Measurements from ENCODE around the gene MIAT. TPM values are rescaled to one million over a fixed set of nuclear protein-coding genes. Genes with fewer than 3 reads are reported as not detected.
"Not testable (repeated sequence)": the region's sequence is repeated elsewhere in the genome, so short reads cannot be mapped to it uniquely, and the experiment has no call there.

The MIAT gene
- polyA plus RNA-seq, 4 donors = 0.27 to 1.3 (median 0.58) TPM; not detected in 1

GRCh38 chr22:26701323-26701722 lies 43.9 kb downstream of the MIAT start:
- DNase-seq (no peak), FAIRE-seq (no peak)
- no peaks in the 10 kb centered on the region for H3K4me1 ChIP-seq (ENCODE audit: control insufficient read depth in 3 of 3, insufficient read depth in 2 of 3, low read depth in 1 of 3, low read length in 2 of 3)
- H3K36me3 ChIP-seq (ENCODE audit: control insufficient read depth in 3 of 3, insufficient read depth in 2 of 3, low read depth in 1 of 3, low read length in 3 of 3) = peaks cover 5 to 22% (median 6%) of the 10 kb centered on the region in 3 donors
- H3K27me3 ChIP-seq (ENCODE audit: control insufficient read depth in 3 of 3, insufficient read depth in 3 of 3, low read length in 3 of 3) = no peaks in the 10 kb centered on the region
- H3K9me3 ChIP-seq (ENCODE audit: control insufficient read depth in 2 of 2, insufficient read depth in 1 of 2, low read depth in 1 of 2, low read length in 1 of 2) = peaks cover 0 to 13% of the 10 kb centered on the region in 2 donors
- no peak overlapping the region for H3K27ac ChIP-seq (ENCODE audit: low read depth in 1 of 3, low read length in 2 of 3)
- H3K4me3 ChIP-seq (ENCODE audit: low read depth in 1 of 3, low read length in 3 of 3) = no peak overlapping the region
- WGBS, 3 donors = 76 to 85% (median 82%) methylated on average over 1 of the region's 1 CpG

- H3K27me3 ChIP-seq (ENCODE audit: control insufficient read depth in 3 of 3, insufficient read depth in 3 of 3, low read length in 3 of 3) = no peaks in the 10 kb centered on the region
- no peak for FAIRE-seq
- 92 to 98% (median 95%) methylated on average over 6 of the region's 6 CpGs for WGBS, 3 donors
These were observed 45.8 kb downstream of the MIAT start for GRCh38 chr22:26702906-26703830.

DNA sequence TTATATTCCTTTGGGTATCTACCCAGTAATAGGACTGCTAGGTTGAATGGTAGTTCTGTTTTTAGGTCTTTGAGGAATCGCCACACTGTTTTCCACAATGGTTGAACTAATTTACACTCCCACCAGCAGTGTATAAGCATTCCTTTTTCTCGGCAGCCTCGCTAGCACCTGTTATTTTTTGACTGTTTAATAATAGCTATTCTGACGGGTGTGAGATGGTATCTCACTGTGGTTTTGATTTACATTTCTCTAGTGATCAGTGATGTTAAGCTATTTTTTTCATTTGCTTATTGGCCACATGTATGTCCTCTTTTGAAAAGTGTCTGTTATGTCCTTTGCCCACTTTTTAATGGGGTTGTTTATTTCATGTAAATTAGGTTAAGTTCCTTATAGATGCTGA lies 48.0 kb downstream of the MIAT start:
- not testable (repeated sequence) for H3K27ac ChIP-seq (ENCODE audit: low read depth in 1 of 3, low read length in 2 of 3); H3K36me3 ChIP-seq (ENCODE audit: control insufficient read depth in 3 of 3, insufficient read depth in 2 of 3, low read depth in 1 of 3, low read length in 3 of 3); H3K4me1 ChIP-seq (ENCODE audit: control insufficient read depth in 3 of 3, insufficient read depth in 2 of 3, low read depth in 1 of 3, low read length in 2 of 3); H3K4me3 ChIP-seq (ENCODE audit: low read depth in 1 of 3, low read length in 3 of 3); FAIRE-seq; DNase-seq; H3K27me3 ChIP-seq (ENCODE audit: control insufficient read depth in 3 of 3, insufficient read depth in 3 of 3, low read length in 3 of 3); H3K9me3 ChIP-seq (ENCODE audit: control insufficient read depth in 2 of 2, insufficient read depth in 1 of 2, low read depth in 1 of 2, low read length in 1 of 2)
- 71 to 88% (median 80%) methylated on average over 4 of the region's 4 CpGs for WGBS, 3 donors

More at GRCh38 chr22:26702906-26703830, 45.8 kb downstream of the MIAT start:
- DNase-seq = no peak
- peaks cover 0 to 20% of the 10 kb centered on the region in 2 donors for H3K9me3 ChIP-seq (ENCODE audit: control insufficient read depth in 2 of 2, insufficient read depth in 1 of 2, low read depth in 1 of 2, low read length in 1 of 2)
- H3K4me3 ChIP-seq (ENCODE audit: low read depth in 1 of 3, low read length in 3 of 3) = no peak overlapping the region
- H3K4me1 ChIP-seq (ENCODE audit: control insufficient read depth in 3 of 3, insufficient read depth in 2 of 3, low read depth in 1 of 3, low read length in 2 of 3) = no peaks in the 10 kb centered on the region
- peaks cover 3 to 17% (median 8%) of the 10 kb centered on the region in 3 donors for H3K36me3 ChIP-seq (ENCODE audit: control insufficient read depth in 3 of 3, insufficient read depth in 2 of 3, low read depth in 1 of 3, low read length in 3 of 3)
- H3K27ac ChIP-seq (ENCODE audit: low read depth in 1 of 3, low read length in 2 of 3) = no peak overlapping the region

GRCh38 chr22:26707090-26707489 lies 49.7 kb downstream of the MIAT start:
- H3K27me3 ChIP-seq (ENCODE audit: control insufficient read depth in 3 of 3, insufficient read depth in 3 of 3, low read length in 3 of 3) = no peaks in the 10 kb centered on the region
- H3K9me3 ChIP-seq (ENCODE audit: control insufficient read depth in 2 of 2, insufficient read depth in 1 of 2, low read depth in 1 of 2, low read length in 1 of 2) = peaks cover 0 to 6% of the 10 kb centered on the region in 2 donors
- no peaks in the 10 kb centered on the region for H3K4me1 ChIP-seq (ENCODE audit: control insufficient read depth in 3 of 3, insufficient read depth in 2 of 3, low read depth in 1 of 3, low read length in 2 of 3)
- WGBS, 3 donors = 93 to 98% (median 95%) methylated on average over 2 of the region's 2 CpGs
- H3K27ac ChIP-seq (ENCODE audit: low read depth in 1 of 3, low read length in 2 of 3) = no peak overlapping the region
- DNase-seq = no peak
- no peak overlapping the region for H3K4me3 ChIP-seq (ENCODE audit: low read depth in 1 of 3, low read length in 3 of 3)
- H3K36me3 ChIP-seq (ENCODE audit: control insufficient read depth in 3 of 3, insufficient read depth in 2 of 3, low read depth in 1 of 3, low read length in 3 of 3) = peaks cover 3 to 8% (median 3%) of the 10 kb centered on the region in 3 donors
- FAIRE-seq = no peak

DNA sequence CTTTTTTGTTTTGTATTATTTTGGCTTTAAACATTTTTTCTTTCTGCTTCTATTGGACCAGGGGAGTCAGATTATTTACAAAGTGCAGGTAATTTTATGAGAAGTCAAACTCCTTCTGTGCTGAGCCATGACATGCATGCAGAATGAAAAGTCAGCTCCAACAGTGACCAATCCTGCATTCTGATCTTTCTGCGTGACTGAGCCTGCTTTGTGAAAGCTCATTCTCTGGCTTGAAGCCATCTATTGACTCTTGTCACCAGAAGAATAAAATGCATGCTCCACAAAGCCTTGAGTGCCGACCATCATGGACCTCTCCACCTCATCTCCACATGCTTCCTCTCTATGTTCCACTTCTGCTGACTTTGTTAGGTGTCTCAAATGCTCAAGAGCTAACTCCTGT lies 50.2 kb downstream of the MIAT start:
- 88 to 91% (median 88%) methylated on average over 2 of the region's 2 CpGs for whole genome bisulfite sequencing, 3 donors
- Histone ChIP-seq H3K36me3 (ENCODE audit: control insufficient read depth in 3 of 3, insufficient read depth in 2 of 3, low read depth in 1 of 3, low read length in 3 of 3) (peaks cover 3 to 9% (median 3%) of the 10 kb centered on the region in 3 donors), H3K4me1 (ENCODE audit: control insufficient read depth in 3 of 3, insufficient read depth in 2 of 3, low read depth in 1 of 3, low read length in 2 of 3) (no peaks in the 10 kb centered on the region), H3K27me3 (ENCODE audit: control insufficient read depth in 3 of 3, insufficient read depth in 3 of 3, low read length in 3 of 3) (no peaks in the 10 kb centered on the region), H3K9me3 (ENCODE audit: control insufficient read depth in 2 of 2, insufficient read depth in 1 of 2, low read depth in 1 of 2, low read length in 1 of 2) (peaks cover 0 to 6% of the 10 kb centered on the region in 2 donors), H3K27ac (ENCODE audit: low read depth in 1 of 3, low read length in 2 of 3) (no peak overlapping the region), H3K4me3 (ENCODE audit: low read depth in 1 of 3, low read length in 3 of 3) (no peak overlapping the region)
- FAIRE-seq = no peak
- no peak for DNase-seq

DNA sequence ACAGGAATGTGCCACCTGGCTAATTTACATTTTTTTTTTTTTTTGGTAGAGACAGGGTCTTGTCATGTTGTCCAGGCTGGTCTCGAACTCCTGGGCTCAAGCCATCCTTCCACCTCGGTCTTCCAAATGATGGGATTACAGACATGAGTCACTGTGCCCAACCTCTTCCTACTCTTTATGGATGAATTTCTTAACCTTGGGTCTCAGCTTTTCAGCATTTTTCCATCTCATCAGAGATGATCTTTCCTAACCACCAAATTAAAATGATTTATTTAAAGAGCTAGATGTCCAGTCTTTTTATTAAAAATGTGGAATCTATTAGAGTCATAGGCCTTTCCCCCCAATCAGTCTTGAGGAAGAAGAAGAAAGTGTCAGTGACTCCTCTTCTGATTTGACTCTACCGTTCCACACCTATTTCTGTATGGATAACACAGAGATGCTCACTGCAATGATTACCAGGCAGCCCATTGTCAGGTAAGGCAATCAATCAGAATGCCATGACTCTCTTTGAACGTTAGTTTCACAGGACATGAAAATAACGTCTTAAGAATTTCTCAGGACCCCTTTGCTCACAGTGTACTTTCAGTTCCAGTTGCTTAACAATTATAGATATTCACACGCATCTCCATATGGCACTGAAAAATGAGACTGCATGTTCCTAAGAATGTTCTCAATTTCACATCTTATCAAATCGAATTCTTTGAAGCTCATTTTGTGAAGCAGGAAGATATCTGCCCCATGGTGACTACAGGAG lies 51.0 kb downstream of the MIAT start:
- H3K4me1 ChIP-seq (ENCODE audit: control insufficient read depth in 3 of 3, insufficient read depth in 2 of 3, low read depth in 1 of 3, low read length in 2 of 3) = no peaks in the 10 kb centered on the region
- peaks cover 0 to 6% of the 10 kb centered on the region in 2 donors for H3K9me3 ChIP-seq (ENCODE audit: control insufficient read depth in 2 of 2, insufficient read depth in 1 of 2, low read depth in 1 of 2, low read length in 1 of 2)
- no peak overlapping the region for H3K4me3 ChIP-seq (ENCODE audit: low read depth in 1 of 3, low read length in 3 of 3)
- 71 to 79% (median 78%) methylated on average over 7 of the region's 7 CpGs for WGBS, 3 donors
- H3K27me3 ChIP-seq (ENCODE audit: control insufficient read depth in 3 of 3, insufficient read depth in 3 of 3, low read length in 3 of 3) = no peaks in the 10 kb centered on the region
- FAIRE-seq (no peak), DNase-seq (no peak)
- no peak overlapping the region for H3K27ac ChIP-seq (ENCODE audit: low read depth in 1 of 3, low read length in 2 of 3)
- peaks cover 3 to 9% (median 3%) of the 10 kb centered on the region in 3 donors for H3K36me3 ChIP-seq (ENCODE audit: control insufficient read depth in 3 of 3, insufficient read depth in 2 of 3, low read depth in 1 of 3, low read length in 3 of 3)

DNA sequence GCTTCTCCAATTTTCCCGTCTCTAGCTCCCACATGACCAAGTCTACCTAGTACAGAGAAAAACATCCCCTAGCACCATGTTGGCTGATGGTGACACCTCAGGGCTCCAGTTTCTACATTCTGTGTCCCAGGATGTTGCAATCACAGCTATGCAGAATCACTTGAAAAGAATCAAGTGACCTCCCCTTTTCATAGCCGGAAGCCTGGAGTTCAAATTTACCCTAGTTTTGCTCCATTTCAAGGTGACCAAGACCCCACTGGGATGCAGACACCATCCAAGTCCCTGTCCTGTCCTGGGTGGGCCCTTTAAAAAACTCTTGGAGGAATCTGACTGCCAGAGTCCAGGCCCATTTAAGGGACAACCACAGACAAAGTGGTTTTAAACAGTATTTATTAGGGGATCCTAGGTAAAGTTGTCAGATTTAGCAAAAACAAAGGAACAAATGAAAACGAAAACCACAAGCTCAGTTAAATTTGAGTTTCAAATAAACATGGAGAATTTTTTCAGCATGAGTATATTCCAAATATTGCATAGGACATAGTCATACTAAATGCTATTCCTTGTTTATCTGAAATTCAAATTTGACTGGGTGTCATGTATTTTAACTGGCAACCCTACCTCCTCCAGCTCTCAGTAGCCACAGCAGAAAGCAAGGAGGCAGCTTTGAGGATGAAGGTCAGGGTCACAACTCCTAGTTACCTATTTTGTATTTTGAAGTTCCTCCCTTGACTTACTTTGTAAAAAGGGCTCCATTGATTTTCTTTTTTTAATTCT lies 52.4 kb downstream of the MIAT start:
- FAIRE-seq (no peak), DNase-seq (no peak)
- 93 to 96% (median 94%) methylated on average over 3 of the region's 3 CpGs for WGBS, 3 donors
- Histone ChIP-seq H3K4me3 (ENCODE audit: low read depth in 1 of 3, low read length in 3 of 3) (no peak overlapping the region), H3K27ac (ENCODE audit: low read depth in 1 of 3, low read length in 2 of 3) (no peak overlapping the region), H3K27me3 (ENCODE audit: control insufficient read depth in 3 of 3, insufficient read depth in 3 of 3, low read length in 3 of 3) (no peaks in the 10 kb centered on the region), H3K4me1 (ENCODE audit: control insufficient read depth in 3 of 3, insufficient read depth in 2 of 3, low read depth in 1 of 3, low read length in 2 of 3) (no peaks in the 10 kb centered on the region), H3K36me3 (ENCODE audit: control insufficient read depth in 3 of 3, insufficient read depth in 2 of 3, low read depth in 1 of 3, low read length in 3 of 3) (peaks cover 3 to 8% (median 3%) of the 10 kb centered on the region in 3 donors), H3K9me3 (ENCODE audit: control insufficient read depth in 2 of 2, insufficient read depth in 1 of 2, low read depth in 1 of 2, low read length in 1 of 2) (peaks cover 0 to 6% of the 10 kb centered on the region in 2 donors)

Data from small intestine (tissue), 7 donors.